KOPT-K1 (cell line): ENCODE results near the gene PRR33.

Experiments
- H3K27ac ChIP-seq: fragments of 200-600 bp; sonication (generic); 2 replicates; pipeline ENCODE4 v1.5.1; 2016; ENCODE audit warnings: antibody characterized with exemption, mild to moderate bottlenecking, low read depth, low read length; ENCODE audit not compliant: poor library complexity, severe bottlenecking
- H3K36me3 ChIP-seq: fragments of 200-600 bp; sonication (generic); 2 replicates; pipeline ENCODE4 v1.5.1; 2017; ENCODE audit warnings: antibody characterized with exemption, mild to moderate bottlenecking, low read length, moderate library complexity; ENCODE audit not compliant: insufficient read depth
- H3K9me3 ChIP-seq: fragments of 200-600 bp; sonication (generic); 2 replicates; pipeline ENCODE4 v1.5.1; 2017; ENCODE audit warnings: antibody characterized with exemption, low read length, mild to moderate bottlenecking; ENCODE audit not compliant: insufficient read depth, poor library complexity, severe bottlenecking

PRR33 gene

DNA sequence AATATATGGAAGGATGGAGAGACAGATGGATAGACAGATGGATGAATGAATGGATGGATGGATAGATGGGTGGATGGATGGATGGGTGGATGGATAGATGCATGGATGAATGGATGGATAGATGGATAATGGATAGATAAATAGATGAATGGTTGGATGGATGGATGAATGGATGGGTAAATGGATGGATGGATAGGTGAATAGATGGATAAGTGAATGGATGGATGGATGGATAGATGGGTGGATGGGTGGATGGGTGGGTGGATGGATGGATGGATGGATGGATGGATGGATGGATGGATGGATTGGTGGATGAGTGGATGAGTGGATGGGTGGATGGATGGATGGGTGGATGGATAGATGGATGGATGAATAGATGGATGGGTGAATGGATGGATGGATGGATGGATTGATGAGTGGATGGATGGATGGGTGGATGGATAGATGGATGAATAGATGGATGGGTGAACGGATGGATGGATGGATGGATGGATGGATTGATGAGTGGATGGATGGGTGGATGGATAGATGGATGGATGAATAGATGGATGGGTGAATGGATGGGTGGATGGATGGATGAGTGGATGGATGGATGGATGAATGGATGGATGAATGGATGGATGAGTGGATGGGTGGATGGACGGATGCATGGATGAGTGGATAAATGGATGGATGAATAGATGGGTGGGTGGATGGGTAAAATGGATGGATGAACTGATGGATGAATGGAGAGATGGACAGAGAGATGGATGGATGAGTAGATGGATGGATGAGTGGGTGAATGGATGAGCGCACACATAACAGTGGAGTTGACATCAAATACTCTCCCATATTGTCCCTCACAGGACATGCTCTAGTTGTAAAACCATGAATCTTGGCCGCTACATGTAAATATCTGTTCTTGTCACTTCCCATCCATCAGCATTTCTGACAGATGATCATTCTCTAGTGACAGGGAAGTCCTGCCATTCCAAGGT lies 30.0 kb downstream of the PRR33 start:
- H3K27ac ChIP-seq = no peak overlapping the region
- no peaks in the 10 kb centered on the region for H3K9me3 ChIP-seq
- H3K36me3 ChIP-seq = no peaks in the 10 kb centered on the region

DNA sequence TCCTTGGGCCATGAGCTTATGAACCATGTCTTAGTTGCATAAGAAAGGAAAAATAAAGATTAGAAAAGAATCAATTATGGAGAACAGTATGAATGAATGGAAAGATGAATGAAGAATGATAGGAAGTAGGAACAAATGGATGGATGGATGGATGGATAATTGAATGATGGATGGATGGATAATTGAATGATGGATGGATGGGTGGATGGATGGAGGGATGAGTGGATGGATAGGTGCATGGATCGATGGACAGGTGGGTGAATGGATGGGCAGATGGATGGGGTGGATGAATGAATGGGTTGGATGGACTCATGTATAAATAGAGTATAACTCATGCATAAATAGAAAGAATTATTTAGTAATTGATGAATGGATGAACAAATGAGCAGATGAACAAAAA lies 31.6 kb downstream of the PRR33 start:
- Histone ChIP-seq H3K27ac (no peak overlapping the region), H3K9me3 (no peaks in the 10 kb centered on the region), H3K36me3 (no peaks in the 10 kb centered on the region)

GRCh38 chr11:1859004-1859403 lies 32.7 kb downstream of the PRR33 start:
- no peaks in the 10 kb centered on the region for H3K9me3 ChIP-seq
- H3K27ac ChIP-seq = no peak overlapping the region
- no peaks in the 10 kb centered on the region for H3K36me3 ChIP-seq

DNA sequence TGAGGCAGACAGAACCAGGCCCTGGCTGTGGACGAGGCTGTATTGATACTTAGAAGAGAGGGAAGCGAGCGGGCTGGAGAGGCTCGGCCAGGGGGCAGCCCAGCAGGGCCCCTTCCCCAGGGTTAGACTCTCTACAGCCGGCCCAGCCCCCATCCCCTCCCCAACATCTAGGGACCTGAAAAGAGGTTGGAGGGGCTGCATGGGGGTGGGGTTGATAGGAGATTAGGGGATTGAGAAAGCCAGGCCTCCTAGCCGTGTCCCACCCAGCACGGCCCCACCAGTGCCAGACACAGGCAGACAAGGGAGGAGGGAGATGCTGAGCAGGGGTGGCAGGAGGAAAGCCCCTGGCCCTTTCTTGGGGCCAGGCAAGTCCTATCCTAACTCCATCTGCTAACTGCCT lies 33.1 kb downstream of the PRR33 start:
- H3K36me3 ChIP-seq = no peaks in the 10 kb centered on the region
- no peak overlapping the region for H3K27ac ChIP-seq
- no peaks in the 10 kb centered on the region for H3K9me3 ChIP-seq

DNA sequence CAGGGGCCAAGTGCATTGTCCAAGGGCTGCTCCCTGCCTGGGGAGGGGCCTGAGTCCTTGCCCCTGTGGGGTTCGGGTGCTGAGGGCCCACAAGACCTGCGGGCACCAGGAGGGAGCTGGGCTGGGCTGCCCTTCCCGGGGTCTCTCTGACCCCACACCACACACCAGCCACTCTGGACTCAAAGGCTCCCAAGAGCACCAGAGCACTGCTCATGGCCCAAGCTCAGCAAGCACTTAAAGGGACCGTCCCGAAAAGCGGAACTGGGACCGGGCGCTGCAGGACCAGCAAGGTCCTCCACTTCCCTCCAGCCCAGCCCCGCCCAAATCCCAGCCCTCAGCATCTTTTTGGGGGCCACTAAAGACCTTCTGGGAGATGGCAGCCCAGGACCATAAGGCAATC lies 33.5 kb downstream of the PRR33 start:
- Histone ChIP-seq H3K27ac (no peak overlapping the region), H3K9me3 (no peaks in the 10 kb centered on the region)

GRCh38 chr11:1857064-1857463 lies 34.6 kb downstream of the PRR33 start:
- H3K9me3 ChIP-seq = no peaks in the 10 kb centered on the region
- no peak overlapping the region for H3K27ac ChIP-seq
- H3K36me3 ChIP-seq = no peaks in the 10 kb centered on the region

More for the DNA sequence above, 33.5 kb downstream of the PRR33 start:
- H3K36me3 ChIP-seq = no peaks in the 10 kb centered on the region

DNA sequence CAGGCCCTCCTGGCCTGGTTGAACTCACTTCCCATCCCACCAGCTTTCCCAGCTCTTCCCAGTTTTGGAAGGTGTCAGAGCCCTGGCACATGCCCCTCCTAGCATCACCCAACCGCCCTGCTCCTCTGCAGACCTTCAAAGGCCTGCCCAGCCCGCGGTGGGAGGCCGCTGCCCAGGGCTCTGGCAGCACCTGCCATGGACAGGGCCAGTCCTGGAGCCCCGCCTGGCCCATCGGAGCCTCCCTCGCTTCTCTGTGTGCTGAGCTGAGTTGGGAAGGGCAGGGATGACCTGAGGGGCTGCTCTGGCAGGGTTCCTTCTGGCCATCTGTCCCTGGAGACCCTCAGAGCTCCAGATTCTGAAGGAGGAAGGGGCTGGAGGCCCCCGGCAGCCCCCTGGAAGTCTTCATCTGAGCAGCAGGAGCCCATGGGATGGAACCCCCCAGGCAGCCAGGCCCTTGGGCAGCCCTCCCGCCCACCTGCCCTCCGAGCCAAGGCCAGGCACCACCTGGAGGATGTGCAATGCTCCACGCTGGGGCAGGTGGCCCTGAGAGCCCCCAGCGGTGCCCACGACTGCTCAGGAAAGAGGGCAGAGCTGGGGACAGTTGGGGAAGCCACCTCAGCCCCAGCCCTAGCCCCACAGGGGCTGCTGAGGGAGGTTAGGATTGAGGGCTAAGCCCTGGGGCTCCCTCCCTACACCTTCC lies 35.2 kb downstream of the PRR33 start:
- Histone ChIP-seq H3K27ac (no peak overlapping the region), H3K36me3 (no peaks in the 10 kb centered on the region), H3K9me3 (no peaks in the 10 kb centered on the region)

DNA sequence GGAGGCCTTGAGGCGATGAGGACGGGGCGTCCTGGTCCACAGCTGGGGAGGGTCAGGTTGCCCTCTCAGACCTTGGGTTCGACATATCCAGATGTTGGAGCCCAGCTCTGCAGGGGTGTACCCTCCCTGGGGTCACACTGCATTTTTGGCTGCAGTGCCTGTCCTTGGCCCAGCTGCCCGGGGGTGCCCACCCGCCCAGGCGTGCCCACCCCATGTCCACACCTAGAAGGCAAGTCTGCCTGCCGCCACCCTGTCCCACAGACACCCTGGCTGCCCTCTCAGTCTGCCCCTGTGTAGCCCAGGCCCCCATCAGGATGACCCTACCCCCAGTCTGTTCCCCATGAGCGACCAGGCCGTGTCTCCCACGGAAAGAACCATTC lies 35.8 kb downstream of the PRR33 start:
- Histone ChIP-seq H3K27ac (no peak overlapping the region), H3K36me3 (no peaks in the 10 kb centered on the region), H3K9me3 (no peaks in the 10 kb centered on the region)

DNA sequence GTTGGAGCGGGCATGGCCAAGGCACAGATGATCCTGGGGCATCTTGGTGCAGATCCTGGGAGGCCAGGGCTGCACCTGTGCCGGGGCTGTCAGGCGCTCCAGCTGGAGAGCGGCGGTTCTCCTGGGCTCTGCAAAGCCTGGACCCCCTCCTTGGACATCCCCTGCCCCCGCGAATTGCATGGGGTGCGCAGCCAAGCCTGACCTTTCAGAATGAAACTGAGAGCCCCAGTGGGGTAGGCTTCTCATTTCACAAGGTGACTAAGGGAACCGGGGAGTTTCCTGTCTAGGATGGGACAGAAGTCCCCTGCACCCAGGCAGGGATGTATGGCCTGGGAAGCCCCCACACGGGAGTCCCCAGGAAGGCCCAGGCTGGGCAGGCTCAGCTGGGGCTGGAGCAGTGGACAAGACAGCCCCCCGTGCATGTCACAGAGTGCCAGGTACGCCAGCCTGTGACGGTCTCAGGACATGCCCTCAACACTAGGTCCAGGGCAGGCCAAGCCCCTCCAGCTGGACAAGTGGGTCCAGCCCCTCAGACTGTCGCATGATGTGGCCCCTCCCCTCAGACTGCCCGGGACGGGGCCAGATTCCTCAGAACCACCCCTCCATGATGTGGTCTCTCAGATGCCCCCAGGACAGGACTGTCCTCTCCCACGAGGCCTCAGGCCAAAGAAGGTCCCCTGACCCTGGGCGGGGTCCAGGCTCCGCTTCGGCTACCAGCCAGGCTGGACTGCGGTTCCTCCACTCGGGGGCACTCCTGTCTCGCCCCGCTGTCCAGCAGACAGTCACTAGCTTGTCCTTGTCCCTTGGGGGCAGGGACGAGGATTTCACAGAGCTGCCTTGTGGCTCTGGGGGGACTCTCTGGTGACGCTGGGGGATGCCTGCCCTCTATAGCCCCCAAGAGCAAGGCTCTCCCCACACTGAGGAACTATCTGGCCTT lies 36.5 kb downstream of the PRR33 start:
- Histone ChIP-seq H3K9me3 (no peaks in the 10 kb centered on the region), H3K27ac (peak overlapping the region; percentile 81), H3K36me3 (no peaks in the 10 kb centered on the region)

- peak overlapping the region; percentile 81 for H3K27ac ChIP-seq
- no peaks in the 10 kb centered on the region for H3K9me3 ChIP-seq
- no peaks in the 10 kb centered on the region for H3K36me3 ChIP-seq
Observed at GRCh38 chr11:1854132-1854948, 37.4 kb downstream of the PRR33 start.

- Histone ChIP-seq H3K27ac (peak overlapping the region; percentile 81), H3K36me3 (no peaks in the 10 kb centered on the region), H3K9me3 (no peaks in the 10 kb centered on the region)
Observed at GRCh38 chr11:1853376-1854131, 38.1 kb downstream of the PRR33 start.

DNA sequence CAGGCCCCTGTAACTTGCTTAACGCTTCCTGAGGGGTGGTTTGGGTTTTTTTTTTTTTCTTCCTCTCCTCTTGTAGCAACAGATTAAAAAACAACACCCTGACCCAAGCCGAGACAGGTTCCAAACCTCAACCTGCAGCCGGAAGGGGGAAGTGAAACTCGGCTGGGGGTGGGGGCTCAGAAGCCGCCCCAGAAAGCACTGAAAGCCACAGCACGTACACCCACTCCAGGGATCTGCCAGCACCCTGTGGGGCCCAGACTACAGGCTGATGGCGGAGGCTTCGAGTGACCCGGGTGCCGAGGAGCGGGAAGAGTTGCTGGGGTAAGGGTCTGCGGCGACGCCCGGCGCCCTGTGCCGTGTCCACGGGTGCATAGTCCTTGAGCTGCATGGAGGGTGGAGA lies 38.8 kb downstream of the PRR33 start, which contains the start of gene LSP1:
Gene LSP1, plus strand, starts transcription at position 208 of the 400 bp plus-strand sequence. Its CDS starts 61 bp downstream, at position 269.
- no peaks in the 10 kb centered on the region for H3K9me3 ChIP-seq
- H3K36me3 ChIP-seq = no peaks in the 10 kb centered on the region
- H3K27ac ChIP-seq = peak within 1 kb of the TSS; percentile 81

GRCh38 chr11:1852271-1852876 lies 39.3 kb downstream of the PRR33 start:
- H3K9me3 ChIP-seq = no peaks in the 10 kb centered on the region
- no peaks in the 10 kb centered on the region for H3K36me3 ChIP-seq
- H3K27ac ChIP-seq = peak overlapping the region; percentile 81
